Activated T-cell treated with anti-CD3 and anti-CD28 coated beads for 48 hours (primary cell): ENCODE results near the gene CSF1R.

Source experiments
- DNase-seq: peaks from one replicate; pipeline ENCODE4 v3.0.0-alpha.2; 2020; ENCODE audit warnings: low read depth

The CSF1R gene

GRCh38 chr5:150120617-150121447 is 34.5 kb upstream of the CSF1R start:
- no peak for DNase-seq

- no peak for DNase-seq
These were observed 33.7 kb upstream of the CSF1R start for GRCh38 chr5:150120062-150120441.

- DNase-seq: no peak
These were observed 33.2 kb upstream of the CSF1R start for GRCh38 chr5:150119421-150120061.

GRCh38 chr5:150118561-150119229 is 32.3 kb upstream of the CSF1R start:
- DNase-seq: no peak

GRCh38 chr5:150117945-150118560 is 31.7 kb upstream of the CSF1R start:
- DNase-seq: no peak

- DNase-seq: no peak
These were observed 30.5 kb upstream of the CSF1R start for GRCh38 chr5:150116667-150117400.

- no peak for DNase-seq
These were observed 28.5 kb upstream of the CSF1R start for GRCh38 chr5:150114773-150115408.

- no peak for DNase-seq
These were observed 27.8 kb upstream of the CSF1R start for GRCh38 chr5:150114102-150114641.

- DNase-seq: no peak
These were observed 26.8 kb upstream of the CSF1R start for GRCh38 chr5:150113047-150113744.

GRCh38 chr5:150112201-150113046 is 26.1 kb upstream of the CSF1R start:
- no peak for DNase-seq

- no peak for DNase-seq
These were observed 24.8 kb upstream of the CSF1R start for GRCh38 chr5:150111122-150111521.

- no peak for DNase-seq
These were observed 23.6 kb upstream of the CSF1R start for GRCh38 chr5:150109921-150110320.

GRCh38 chr5:150108711-150109514 is 22.6 kb upstream of the CSF1R start:
- no peak for DNase-seq

GRCh38 chr5:150107909-150108447 is 21.6 kb upstream of the CSF1R start:
- no peak for DNase-seq

GRCh38 chr5:150106674-150107426 is 20.5 kb upstream of the CSF1R start:
- DNase-seq: no peak

GRCh38 chr5:150105928-150106615 is 19.7 kb upstream of the CSF1R start:
- DNase-seq: no peak

GRCh38 chr5:150104550-150104870 is 18.2 kb upstream of the CSF1R start:
- DNase-seq: no peak
